SK-N-MC (cell line): ENCODE measurements around the gene CD81.

Source experiments
- DNase-seq: peaks from one replicate; pipeline ENCODE4 v3.0.0-alpha.2; 2011; ENCODE audit warnings: low read depth, low spot score
- H3K27ac ChIP-seq: fragments of 200-600 bp; sonication (generic); 2 replicates; pipeline ENCODE4 v1.5.1; 2016; ENCODE audit warnings: mixed run types
- H3K36me3 ChIP-seq: fragments of 200-600 bp; sonication (generic); 2 replicates; pipeline ENCODE4 v1.6.1; 2017; ENCODE audit warnings: antibody characterized with exemption, low read length, mixed read lengths; ENCODE audit not compliant: insufficient read depth
- H3K4me3 ChIP-seq: fragments of 200-600 bp; sonication (generic); 2 replicates; pipeline ENCODE4 v1.5.1; 2016
- H3K9ac ChIP-seq: fragments of 200-600 bp; sonication (generic); 2 replicates; pipeline ENCODE4 v1.8.0; 2017; ENCODE audit warnings: mixed run types, mixed read lengths; ENCODE audit not compliant: insufficient read length
- H3K9me3 ChIP-seq: fragments of 200-600 bp; sonication (generic); 2 replicates; pipeline ENCODE4 v1.6.1; 2017; ENCODE audit warnings: low read depth, mild to moderate bottlenecking, antibody characterized with exemption, low read length, moderate library complexity, mixed read lengths
- EZH2 ChIP-seq: fragments of 200-600 bp; sonication (generic); IDR thresholded peaks from one replicate; pipeline ENCODE4 v1.6.1; 2017; ENCODE audit warnings: antibody characterized with exemption
- FOXP2 ChIP-seq: optimal IDR thresholded peaks from 2 replicates; pipeline ENCODE3; 2011; ENCODE audit warnings: mild to moderate bottlenecking, moderate library complexity; ENCODE audit not compliant: insufficient read depth; ENCODE audit errors: extremely low read length, control extremely low read depth
- POLR2AphosphoS5 ChIP-seq: IDR thresholded peaks from 2 replicates; pipeline ENCODE4 v1.6.1; 2012; ENCODE audit warnings: mild to moderate bottlenecking, low read depth, low read length, borderline replicate concordance

The CD81 gene

DNA sequence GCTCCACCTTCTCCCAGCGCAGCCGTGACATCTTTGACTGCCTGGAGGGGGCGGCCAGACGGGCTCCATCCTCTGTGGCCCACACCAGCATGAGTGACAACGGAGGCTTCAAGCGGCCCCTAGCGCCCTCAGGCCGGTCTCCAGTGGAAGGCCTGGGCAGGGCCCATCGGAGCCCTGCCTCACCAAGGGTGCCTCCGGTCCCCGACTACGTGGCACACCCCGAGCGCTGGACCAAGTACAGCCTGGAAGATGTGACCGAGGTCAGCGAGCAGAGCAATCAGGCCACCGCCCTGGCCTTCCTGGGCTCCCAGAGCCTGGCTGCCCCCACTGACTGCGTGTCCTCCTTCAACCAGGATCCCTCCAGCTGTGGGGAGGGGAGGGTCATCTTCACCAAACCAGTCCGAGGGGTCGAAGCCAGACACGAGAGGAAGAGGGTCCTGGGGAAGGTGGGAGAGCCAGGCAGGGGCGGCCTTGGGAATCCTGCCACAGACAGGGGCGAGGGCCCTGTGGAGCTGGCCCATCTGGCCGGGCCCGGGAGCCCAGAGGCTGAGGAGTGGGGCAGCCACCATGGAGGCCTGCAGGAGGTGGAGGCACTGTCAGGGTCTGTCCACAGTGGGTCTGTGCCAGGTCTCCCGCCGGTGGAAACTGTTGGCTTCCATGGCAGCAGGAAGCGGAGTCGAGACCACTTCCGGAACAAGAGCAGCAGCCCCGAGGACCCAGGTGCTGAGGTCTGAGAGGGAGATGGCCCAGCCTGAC lies 26.0 kb downstream of the CD81 start:
- Histone ChIP-seq H3K4me3 (no peak overlapping the region), H3K9ac (no peak overlapping the region), H3K36me3 (no peaks in the 10 kb centered on the region; the same call in 1 of the 2 replicates), H3K9me3 (no peaks in the 10 kb centered on the region), H3K27ac (no peak overlapping the region)
- DNase-seq, result no peak
- no peak for TF ChIP-seq EZH2
- no peak for TF ChIP-seq FOXP2
- no peak for TF ChIP-seq POLR2AphosphoS5

GRCh38 chr11:2404735-2405196 lies 27.7 kb downstream of the CD81 start:
- H3K4me3 ChIP-seq, result no peak overlapping the region
- H3K9ac ChIP-seq, result no peak overlapping the region
- TF ChIP-seq POLR2AphosphoS5 (no peak; the same call in 1 of the 2 replicates), FOXP2 (no peak), EZH2 (no peak)
- no peak for DNase-seq
- H3K36me3 ChIP-seq, result no peaks in the 10 kb centered on the region; the same call in 1 of the 2 replicates
- no peaks in the 10 kb centered on the region for H3K9me3 ChIP-seq
- H3K27ac ChIP-seq, result no peak overlapping the region

- H3K9ac ChIP-seq, result no peak overlapping the region
- no peak overlapping the region for H3K4me3 ChIP-seq
- no peak overlapping the region for H3K27ac ChIP-seq
- no peaks in the 10 kb centered on the region; the same call in 1 of the 2 replicates for H3K36me3 ChIP-seq
- no peaks in the 10 kb centered on the region for H3K9me3 ChIP-seq
- no peak for DNase-seq
- TF ChIP-seq EZH2, result no peak
- TF ChIP-seq FOXP2, result no peak
- TF ChIP-seq POLR2AphosphoS5, result no peak
Observed at GRCh38 chr11:2406451-2406850, 29.3 kb downstream of the CD81 start.

DNA sequence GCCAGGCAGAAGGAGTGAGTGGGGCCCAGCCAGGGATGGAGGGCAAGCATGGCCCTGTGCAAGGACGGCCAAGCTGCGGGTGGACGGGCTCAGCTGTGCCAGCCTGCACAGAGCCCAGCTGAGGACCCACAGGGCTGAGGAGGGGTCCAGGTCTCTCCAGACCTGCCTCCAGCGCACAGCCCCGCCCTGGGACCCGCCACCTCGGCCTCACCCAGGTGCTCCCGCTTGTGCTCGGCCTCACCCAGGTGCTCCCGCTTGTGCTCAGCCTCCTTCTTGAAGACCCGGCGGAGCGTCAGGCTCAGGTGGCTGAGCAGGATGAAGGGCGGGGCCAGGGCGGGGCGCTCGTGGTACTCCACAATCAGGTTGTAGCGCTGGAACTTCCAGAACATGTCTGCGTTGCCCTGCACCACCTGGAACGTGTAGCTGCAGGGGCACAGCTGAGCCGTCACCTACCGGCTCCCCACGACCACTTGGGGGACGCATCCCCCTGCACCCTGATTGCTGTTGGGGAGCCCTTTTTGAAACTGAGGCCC lies 29.8 kb downstream of the CD81 start:
- H3K9ac ChIP-seq, result no peak overlapping the region
- no peaks in the 10 kb centered on the region; the same call in 1 of the 2 replicates for H3K36me3 ChIP-seq
- no peak for TF ChIP-seq FOXP2
- TF ChIP-seq POLR2AphosphoS5, result no peak
- TF ChIP-seq EZH2, result no peak
- no peak overlapping the region for H3K4me3 ChIP-seq
- DNase-seq, result no peak
- H3K27ac ChIP-seq, result no peak overlapping the region
- H3K9me3 ChIP-seq, result no peaks in the 10 kb centered on the region

- Histone ChIP-seq H3K27ac (no peak overlapping the region), H3K9ac (no peak overlapping the region), H3K36me3 (no peaks in the 10 kb centered on the region), H3K9me3 (no peaks in the 10 kb centered on the region), H3K4me3 (no peak overlapping the region)
- no peak for DNase-seq
- TF ChIP-seq EZH2 (no peak), POLR2AphosphoS5 (no peak)
Observed at GRCh38 chr11:2408671-2409070, 31.6 kb downstream of the CD81 start.

DNA sequence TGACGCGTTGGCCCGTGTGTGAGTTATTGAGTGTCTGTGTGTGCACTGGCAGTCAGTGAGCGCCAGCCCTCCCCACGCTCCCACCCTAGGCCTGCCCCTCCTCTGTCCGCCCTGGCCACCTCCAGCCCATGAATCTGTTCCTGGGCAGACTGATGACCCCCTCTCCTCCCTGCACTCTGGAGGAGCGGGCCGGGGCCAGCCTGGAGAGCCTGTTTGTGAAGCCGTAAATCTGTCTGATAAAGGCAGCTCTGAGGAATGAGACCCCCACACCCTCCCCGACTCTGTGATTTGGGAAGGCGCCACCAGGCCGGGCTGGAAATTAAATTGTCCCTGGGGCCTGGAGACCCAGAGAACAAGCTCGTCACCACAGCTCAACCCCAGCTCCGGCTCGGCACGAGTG lies 32.0 kb downstream of the CD81 start:
- no peak overlapping the region for H3K4me3 ChIP-seq
- H3K9me3 ChIP-seq, result no peaks in the 10 kb centered on the region
- no peak overlapping the region for H3K27ac ChIP-seq
- H3K36me3 ChIP-seq, result no peaks in the 10 kb centered on the region
- no peak for DNase-seq
- no peak for TF ChIP-seq FOXP2
- no peak for TF ChIP-seq EZH2
- no peak for TF ChIP-seq POLR2AphosphoS5
- H3K9ac ChIP-seq, result peak overlapping the region; percentile 51

GRCh38 chr11:2409611-2410468 lies 32.7 kb downstream of the CD81 start:
- H3K9ac ChIP-seq, result peak overlapping the region; percentile 51
- H3K9me3 ChIP-seq, result no peaks in the 10 kb centered on the region
- no peak for DNase-seq
- H3K27ac ChIP-seq, result no peak overlapping the region
- no peak for TF ChIP-seq POLR2AphosphoS5
- H3K4me3 ChIP-seq, result no peak overlapping the region
- no peaks in the 10 kb centered on the region for H3K36me3 ChIP-seq

DNA sequence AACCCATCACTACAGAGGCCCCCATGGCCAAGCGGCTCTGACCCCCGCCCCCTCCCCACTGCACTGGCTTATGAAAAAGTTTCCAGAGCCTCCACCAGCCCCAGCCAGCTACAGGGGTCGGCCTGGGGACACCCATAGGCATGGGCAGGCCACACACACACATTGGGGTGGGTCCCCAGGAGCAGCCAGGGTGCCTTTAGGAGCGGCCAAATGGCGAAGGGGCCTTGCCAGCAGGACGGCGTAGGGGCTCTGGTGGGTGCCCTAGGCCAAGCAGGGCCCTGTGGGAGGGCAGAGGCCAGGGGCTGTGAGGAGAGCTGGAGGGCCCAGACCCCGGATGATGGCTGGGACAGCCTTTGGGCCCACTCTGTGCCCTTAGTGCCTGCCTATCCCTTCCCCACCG lies 33.5 kb downstream of the CD81 start:
- Histone ChIP-seq H3K9me3 (no peaks in the 10 kb centered on the region), H3K36me3 (no peaks in the 10 kb centered on the region), H3K9ac (no peak overlapping the region), H3K4me3 (no peak overlapping the region), H3K27ac (no peak overlapping the region)
- no peak for DNase-seq
- TF ChIP-seq EZH2 (no peak), POLR2AphosphoS5 (no peak), FOXP2 (no peak)
